ENCODE measurements around the gene FBLN7. TPM values are rescaled to one million over a fixed set of nuclear protein-coding genes. Genes with fewer than 3 reads are reported as not detected.

The FBLN7 gene
- total and polyA plus RNA-seq, 2 of the 8 experiments (the other 6 are each of a cell fraction or from before 2014, with no cell fraction given), result 0.30 to 0.77 TPM

GRCh38 chr2:112165296-112165695 is 27.1 kb downstream of the FBLN7 start:
- Histone ChIP-seq H2BK15ac (ENCODE audit: low read length) (no peak overlapping the region), H3K4me3 (ENCODE audit: extremely low read depth in 1 of 4, insufficient read depth in 2 of 4, low read depth in 3 of 4, low read length in 4 of 4) (no peak overlapping the region), H3K9ac (replicated peaks in 1 of 4; ENCODE audit: extremely low read depth in 1 of 4, low read depth in 3 of 4, low read length in 3 of 4) (no peak overlapping the region), H3K23ac (ENCODE audit: insufficient read length) (no peak overlapping the region), H3K4me1 (replicated peaks in 1 of 4; ENCODE audit: control insufficient read depth in 3 of 4, insufficient read depth in 4 of 4, low read length in 3 of 4) (no peaks in the 10 kb centered on the region), H3K18ac (ENCODE audit: extremely low read depth, low read length) (no peak overlapping the region), H2BK12ac (ENCODE audit: low read depth, low read length) (no peak overlapping the region), H3K9me3 (ENCODE audit: insufficient read depth in 2 of 2, low read depth in 1 of 2, low read length in 1 of 2) (no peaks in the 10 kb centered on the region), H2BK5ac (ENCODE audit: low read depth, low read length) (no peak overlapping the region), H2AK5ac (ENCODE audit: low read depth, low read length) (no peak overlapping the region), H3K14ac (ENCODE audit: insufficient read length) (no peak overlapping the region), H3K79me2 (ENCODE audit: control insufficient read depth in 1 of 2, insufficient read depth in 2 of 2, low read length in 2 of 2) (no peaks in the 10 kb centered on the region), H3K79me1 (ENCODE audit: low read depth, low read length) (no peaks in the 10 kb centered on the region), H3K4me2 (ENCODE audit: insufficient read depth in 1 of 2, low read depth in 2 of 2, low read length in 2 of 2) (no peak overlapping the region), H4K91ac (replicated peaks; ENCODE audit: insufficient read length, low read length) (no peak overlapping the region), H3K27ac (ENCODE audit: low read depth, low read length) (no peak overlapping the region), H4K20me1 (replicated peaks in 1 of 2; ENCODE audit: control insufficient read depth in 1 of 2, insufficient read depth in 2 of 2, low read length in 2 of 2) (no peaks in the 10 kb centered on the region), H2BK20ac (ENCODE audit: low read length) (no peak overlapping the region), H3K23me2 (ENCODE audit: low read depth, low read length) (no peaks in the 10 kb centered on the region), H4K5ac (ENCODE audit: insufficient read length, low read depth, low read length) (no peak overlapping the region), H2AFZ (ENCODE audit: low read length) (no peak overlapping the region), H3K36me3 (ENCODE audit: control insufficient read depth in 2 of 4, insufficient read depth in 4 of 4, low read length in 3 of 4) (no peaks in the 10 kb centered on the region), H3K56ac (replicated peaks; ENCODE audit: insufficient read length, low read depth, low read length) (no peak overlapping the region), H4K8ac (ENCODE audit: extremely low read depth, insufficient read depth, low read length) (no peak overlapping the region), H2BK120ac (replicated peaks; ENCODE audit: low read depth, low read length) (no peak overlapping the region), H3K4ac (replicated peaks; ENCODE audit: insufficient read length, low read depth, low read length) (no peak overlapping the region), H3K27me3 (replicated peaks in 1 of 4; ENCODE audit: control insufficient read depth in 3 of 4, extremely low read depth in 1 of 4, insufficient read depth in 3 of 4, low read length in 3 of 4) (no peaks in the 10 kb centered on the region)
- TF ChIP-seq EGR1 (IDR thresholded peaks at IDR 0.05; ENCODE audit: borderline replicate concordance, low read depth, low read length) (no peak), SIX5 (IDR thresholded peaks at IDR 0.05; ENCODE audit: low read depth, low read length) (no peak), RAD21 (IDR thresholded peaks at IDR 0.05 in 1 of 2, conservative IDR thresholded peaks at IDR 0.05 in 1 of 2; ENCODE audit: low read depth in 2 of 2, low read length in 2 of 2) (no peak)
- no peak for DNase-seq (ENCODE audit: low read depth in 1 of 2, low spot score in 2 of 2)
- 88% methylated on average over 4 of the region's 4 CpGs; no CpG with 5 or more reads in 1 of the 2 experiments for WGBS, 2 experiments (ENCODE audit: extremely low coverage in 1 of 2, insufficient coverage in 1 of 2, insufficient read length in 1 of 2, insufficient replicate concordance in 2 of 2, low coverage in 1 of 2, low lambda C conversion rate in 2 of 2, missing lambda C conversion rate in 1 of 2)
- no peak for FAIRE-seq
- ChIA-PET POLR2A (ENCODE audit: partially characterized antibody) (no interaction called here), CTCF (ENCODE audit: partially characterized antibody) (interaction anchor here (1.3 kb wide), 1 partner anchor 43 kb away, joined by 5 read pairs; no protein-coding TSS in a partner anchor)

Data from H1 (cell line).